ENCODE data around the gene INTS7.
"Not testable (repeated sequence)": the region's sequence is repeated elsewhere in the genome, so short reads cannot be mapped to it uniquely, and the experiment has no call there.

Gene INTS7

DNA sequence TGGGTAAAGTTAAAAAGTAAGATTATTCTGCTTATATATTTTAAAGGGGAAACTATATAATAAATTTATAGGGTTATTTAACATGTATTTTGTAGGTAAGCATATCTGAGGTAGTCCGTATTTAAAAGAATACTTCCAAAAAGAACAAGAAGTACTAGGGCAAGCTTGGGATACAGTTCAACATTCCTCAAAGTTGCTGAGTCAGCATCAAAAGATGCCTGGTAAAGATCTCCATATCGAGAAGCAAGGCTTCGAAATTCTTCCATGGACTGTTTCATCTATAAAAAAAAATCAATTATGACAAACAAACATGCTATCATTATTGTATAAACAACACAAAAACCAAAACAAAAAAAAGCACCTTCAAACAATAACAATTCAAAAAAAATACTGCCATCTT, 67.7 kb downstream of the INTS7 start:
- peaks cover 73% of the 10 kb centered on the region for H3K36me3 Mint-ChIP-seq (ENCODE audit: low read depth)
- no peak overlapping the region for H3K27ac Mint-ChIP-seq
- no peak overlapping the region for H3K4me3 Mint-ChIP-seq
- H3K4me1 Mint-ChIP-seq = no peaks in the 10 kb centered on the region
- H3K9me3 Mint-ChIP-seq = peaks cover 21% of the 10 kb centered on the region
- TF ChIP-seq, protein P1, sequence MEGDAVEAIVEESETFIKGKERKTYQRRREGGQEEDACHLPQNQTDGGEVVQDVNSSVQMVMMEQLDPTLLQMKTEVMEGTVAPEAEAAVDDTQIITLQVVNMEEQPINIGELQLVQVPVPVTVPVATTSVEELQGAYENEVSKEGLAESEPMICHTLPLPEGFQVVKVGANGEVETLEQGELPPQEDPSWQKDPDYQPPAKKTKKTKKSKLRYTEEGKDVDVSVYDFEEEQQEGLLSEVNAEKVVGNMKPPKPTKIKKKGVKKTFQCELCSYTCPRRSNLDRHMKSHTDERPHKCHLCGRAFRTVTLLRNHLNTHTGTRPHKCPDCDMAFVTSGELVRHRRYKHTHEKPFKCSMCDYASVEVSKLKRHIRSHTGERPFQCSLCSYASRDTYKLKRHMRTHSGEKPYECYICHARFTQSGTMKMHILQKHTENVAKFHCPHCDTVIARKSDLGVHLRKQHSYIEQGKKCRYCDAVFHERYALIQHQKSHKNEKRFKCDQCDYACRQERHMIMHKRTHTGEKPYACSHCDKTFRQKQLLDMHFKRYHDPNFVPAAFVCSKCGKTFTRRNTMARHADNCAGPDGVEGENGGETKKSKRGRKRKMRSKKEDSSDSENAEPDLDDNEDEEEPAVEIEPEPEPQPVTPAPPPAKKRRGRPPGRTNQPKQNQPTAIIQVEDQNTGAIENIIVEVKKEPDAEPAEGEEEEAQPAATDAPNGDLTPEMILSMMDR (IDR thresholded peaks at IDR 0.05) = no peak
- no peak for DNase-seq
- peaks cover 7% of the 10 kb centered on the region for H3K27me3 Mint-ChIP-seq (ENCODE audit: low read depth, poor library complexity)

DNA sequence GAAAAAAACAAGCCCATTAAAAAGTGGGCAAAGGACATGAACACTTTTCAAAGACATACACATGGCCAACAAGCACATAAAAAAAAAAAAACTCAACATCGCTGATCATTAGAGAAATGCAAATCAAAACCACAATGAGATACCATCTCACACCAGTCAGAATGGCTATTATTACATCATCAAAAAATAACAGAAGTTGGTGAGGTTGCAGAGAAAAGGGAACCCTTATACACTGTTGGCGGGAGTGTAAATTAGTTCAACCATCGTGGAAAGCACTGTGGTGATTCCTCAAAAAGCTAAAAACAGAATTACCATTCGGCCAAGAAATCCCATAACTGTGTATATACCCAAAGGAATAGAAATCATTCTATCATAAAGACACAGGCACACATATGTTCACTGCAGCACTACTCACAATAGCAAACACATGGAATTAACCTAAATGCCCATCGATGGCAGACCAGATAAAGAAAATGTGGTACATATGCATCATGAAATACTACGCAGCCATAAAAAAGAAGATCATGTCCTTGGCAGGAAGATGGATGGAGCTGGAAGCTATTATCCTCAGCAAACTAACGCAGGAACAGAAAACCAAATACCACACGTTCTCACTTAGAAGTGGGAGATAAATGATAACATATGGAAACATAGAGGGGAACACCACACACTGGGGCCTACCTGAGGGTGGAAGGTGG, 70.1 kb downstream of the INTS7 start:
- peaks cover 21% of the 10 kb centered on the region for H3K9me3 Mint-ChIP-seq
- no peak overlapping the region for H3K4me3 Mint-ChIP-seq
- H3K27me3 Mint-ChIP-seq (ENCODE audit: low read depth, poor library complexity) = peaks cover 7% of the 10 kb centered on the region
- no peak overlapping the region for H3K27ac Mint-ChIP-seq
- TF ChIP-seq, protein P1 (IDR thresholded peaks at IDR 0.05) = no peak
- no peaks in the 10 kb centered on the region for H3K4me1 Mint-ChIP-seq
- no peak for DNase-seq
- H3K36me3 Mint-ChIP-seq (ENCODE audit: low read depth) = peaks cover 87% of the 10 kb centered on the region

DNA sequence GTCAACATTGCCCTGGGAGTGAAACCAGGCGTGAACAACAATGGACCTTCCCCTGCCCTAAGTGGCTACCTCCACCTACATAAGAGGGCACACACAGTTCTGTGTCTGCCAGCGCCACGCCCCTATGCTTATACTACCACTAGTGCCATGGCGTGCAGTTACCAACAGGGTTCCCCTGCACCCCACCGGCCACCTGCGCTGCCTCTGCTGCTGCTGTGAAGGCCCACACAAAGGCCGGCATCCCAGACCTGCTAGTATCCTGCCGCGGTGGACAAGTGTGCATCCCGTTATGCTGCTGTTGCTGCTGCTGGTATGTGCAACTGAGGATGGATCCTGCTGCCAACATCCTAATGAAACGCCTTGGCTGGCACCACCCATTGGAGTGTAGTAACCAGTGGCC, 75.7 kb downstream of the INTS7 start:
- DNase-seq = no peak
- H3K4me3 Mint-ChIP-seq = no peak overlapping the region
- TF ChIP-seq, protein P1 (IDR thresholded peaks at IDR 0.05) = no peak
- no peak overlapping the region for H3K27ac Mint-ChIP-seq
- H3K36me3 Mint-ChIP-seq (ENCODE audit: low read depth) = peaks cover 91% of the 10 kb centered on the region
- H3K9me3 Mint-ChIP-seq = peaks cover 22% of the 10 kb centered on the region
- H3K4me1 Mint-ChIP-seq = no peaks in the 10 kb centered on the region
- H3K27me3 Mint-ChIP-seq (ENCODE audit: low read depth, poor library complexity) = peaks cover 6% of the 10 kb centered on the region

DNA sequence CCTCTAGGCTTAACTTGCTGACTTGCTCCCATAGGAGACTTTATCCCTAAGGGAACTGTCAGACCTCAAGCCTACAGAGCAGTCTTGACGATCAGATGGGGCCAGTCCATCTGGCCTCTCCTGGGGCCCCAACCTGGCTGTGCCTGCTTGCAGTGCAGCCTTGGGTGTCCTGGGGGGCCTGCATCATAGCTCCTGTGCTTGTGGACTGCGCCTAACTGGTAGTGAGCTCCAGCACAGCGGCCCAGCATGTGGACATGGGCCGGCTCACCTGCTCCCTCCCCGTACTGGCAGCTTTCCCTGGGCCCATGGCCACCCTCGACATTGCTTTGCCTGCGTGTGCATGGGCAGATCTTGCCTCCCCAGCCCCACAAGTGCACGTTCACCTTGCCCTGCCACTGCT, 76.1 kb downstream of the INTS7 start:
- TF ChIP-seq, protein P1 (IDR thresholded peaks at IDR 0.05) = no peak
- Mint-ChIP-seq H3K9me3 (peaks cover 18% of the 10 kb centered on the region), H3K36me3 (ENCODE audit: low read depth) (peaks cover 88% of the 10 kb centered on the region), H3K4me3 (no peak overlapping the region), H3K27ac (no peak overlapping the region), H3K27me3 (ENCODE audit: low read depth, poor library complexity) (peaks cover 6% of the 10 kb centered on the region), H3K4me1 (no peaks in the 10 kb centered on the region)
- no peak for DNase-seq

DNA sequence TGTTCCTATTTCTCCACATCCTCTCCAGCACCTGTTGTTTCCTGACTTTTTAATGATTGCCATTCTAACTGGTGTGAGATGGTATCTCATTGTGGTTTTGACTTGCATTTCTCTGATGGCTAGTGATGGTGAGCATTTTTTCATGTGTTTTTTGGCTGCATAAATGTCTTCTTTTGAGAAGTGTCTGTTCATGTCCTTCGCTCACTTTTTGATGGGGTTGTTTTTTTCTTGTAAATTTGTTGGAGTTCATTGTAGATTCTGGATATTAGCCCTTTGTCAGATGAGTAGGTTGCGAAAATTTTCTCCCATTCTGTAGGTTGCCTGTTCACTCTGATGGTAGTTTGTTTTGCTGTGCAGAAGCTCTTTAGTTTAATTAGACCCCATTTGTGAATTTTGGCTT, 81.3 kb downstream of the INTS7 start:
- not testable (repeated sequence) for H3K27ac Mint-ChIP-seq; DNase-seq; H3K4me1 Mint-ChIP-seq; H3K27me3 Mint-ChIP-seq (ENCODE audit: low read depth, poor library complexity); H3K4me3 Mint-ChIP-seq
- Mint-ChIP-seq H3K9me3 (peaks cover 13% of the 10 kb centered on the region), H3K36me3 (ENCODE audit: low read depth) (peaks cover 54% of the 10 kb centered on the region)

DNA sequence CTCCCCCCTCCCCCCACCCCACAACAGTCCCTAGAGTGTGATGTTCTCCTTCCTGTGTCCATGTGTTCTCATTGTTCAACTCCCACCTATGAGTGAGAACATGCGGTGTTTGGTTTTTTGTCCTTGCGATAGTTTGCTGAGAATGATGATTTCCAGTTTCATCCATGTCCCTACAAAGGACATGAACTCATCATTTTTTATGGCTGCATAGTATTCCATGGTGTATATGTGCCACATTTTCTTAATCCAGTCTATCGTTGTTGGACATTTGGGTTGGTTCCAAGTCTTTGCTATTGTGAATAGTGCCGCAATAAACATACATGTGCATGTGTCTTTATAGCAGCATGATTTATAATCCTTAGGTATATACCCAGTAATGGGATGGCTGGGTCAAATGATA, 81.8 kb downstream of the INTS7 start:
- H3K4me3 Mint-ChIP-seq; H3K27ac Mint-ChIP-seq; DNase-seq; H3K4me1 Mint-ChIP-seq; H3K27me3 Mint-ChIP-seq (ENCODE audit: low read depth, poor library complexity): not testable (repeated sequence)
- Mint-ChIP-seq H3K9me3 (peaks cover 13% of the 10 kb centered on the region), H3K36me3 (ENCODE audit: low read depth) (peaks cover 51% of the 10 kb centered on the region)

DNA sequence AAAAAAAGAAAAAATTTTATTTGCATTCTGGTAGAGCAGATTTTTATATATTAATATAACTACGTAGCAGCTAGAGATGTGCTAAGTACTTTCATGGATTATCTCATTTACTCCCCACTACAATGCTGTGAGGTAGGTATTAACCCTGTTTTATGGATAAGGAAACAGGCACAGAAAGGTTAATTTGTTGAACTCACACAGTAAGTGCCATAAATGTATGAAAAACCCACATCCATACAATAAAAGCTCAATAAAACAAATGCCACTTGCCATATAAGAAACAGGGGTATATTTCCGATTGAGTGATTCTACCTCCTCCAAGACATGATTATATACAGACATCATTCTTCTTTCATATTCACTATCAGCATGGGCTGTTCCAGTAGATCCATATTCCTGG, 83.1 kb downstream of the INTS7 start:
- TF ChIP-seq, protein P1 (IDR thresholded peaks at IDR 0.05) = no peak
- Mint-ChIP-seq H3K4me1 (peaks cover 12% of the 10 kb centered on the region), H3K4me3 (no peak overlapping the region), H3K36me3 (ENCODE audit: low read depth) (peaks cover 39% of the 10 kb centered on the region), H3K9me3 (peaks cover 13% of the 10 kb centered on the region), H3K27me3 (ENCODE audit: low read depth, poor library complexity) (no peaks in the 10 kb centered on the region), H3K27ac (no peak overlapping the region)
- DNase-seq = no peak

All from nephron progenitor cell (in vitro differentiated cells).